B cell (primary cell): Measurements from ENCODE around the gene RNU6-7. TPM values are rescaled to one million over a fixed set of nuclear protein-coding genes. Genes with fewer than 3 reads are reported as not detected.

Experiments
- ATAC-seq: fragments of 200-7000 bp; cut with Tn5 transposase; one replicate; pipeline ENCODE4 v1.10.0; 2021; ENCODE audit warnings: low read depth, mild to moderate bottlenecking, moderate number of reproducible peaks, moderate library complexity
- CTCF ChIA-PET: fragments of 350-600 bp; sonication (Branson Sonifier 250); formaldehyde crosslinking; loops from one replicate; lab custom pipeline; 2021; ENCODE audit warnings: antibody characterized with exemption, inconsistent platforms; lab: Charles Lee
- POLR2A ChIA-PET: fragments of 350-600 bp; sonication (Branson Sonifier 250); formaldehyde crosslinking; loops from one replicate; lab custom pipeline; 2021; ENCODE audit warnings: antibody characterized with exemption; lab: Charles Lee
- DNase-seq: peaks from one replicate; pipeline ENCODE4 v3.0.0; 2013
- H2AFZ ChIP-seq: 2 replicates; pipeline ENCODE4 v1.6.1; 2012; ENCODE audit warnings: mild to moderate bottlenecking, low read depth, low read length; ENCODE audit not compliant: insufficient read depth, poor library complexity, severe bottlenecking
- H3K27ac ChIP-seq, 2 donors: 1 replicate in 1 of 2; 2 replicates in 1 of 2; pipeline ENCODE4 v1.5.1; 2012 to 2013; ENCODE audit warnings: low read length in 2 of 2, mild to moderate bottlenecking in 2 of 2, moderate library complexity in 1 of 2
- H3K27me3 ChIP-seq, 4 experiments: fragments of 200-600 bp in 1 of 4; sonication (generic) in 1 of 4; replicated peaks in 1 of 4; 1 replicate in 2 of 4; 2 replicates in 2 of 4; pipeline versions ENCODE4 v1.6.1 to v1.7.0; 2013 to 2016; ENCODE audit warnings: low read length in 3 of 4, mild to moderate bottlenecking in 2 of 4, mixed read lengths in 1 of 4, moderate library complexity in 1 of 4; ENCODE audit not compliant: insufficient read depth in 4 of 4, control insufficient read depth in 3 of 4; ENCODE audit errors: control extremely low read depth in 1 of 4
- H3K36me3 ChIP-seq, 2 experiments: replicated peaks in 1 of 2; 1 replicate in 1 of 2; 2 replicates in 1 of 2; pipeline versions ENCODE4 v1.6.1 to v1.7.1; 2013; ENCODE audit warnings: low read length in 1 of 2; ENCODE audit not compliant: insufficient read depth in 2 of 2, control insufficient read depth in 1 of 2; ENCODE audit errors: control extremely low read depth in 1 of 2, extremely low read depth in 1 of 2
- H3K4me1 ChIP-seq, 2 donors: fragments of 200-600 bp in 1 of 2; sonication (generic) in 1 of 2; 1 replicate in 1 of 2; 2 replicates in 1 of 2; pipeline versions ENCODE4 v1.5.1 to v1.6.1; 2013 to 2017; ENCODE audit warnings: low read length in 2 of 2; ENCODE audit not compliant: control insufficient read depth in 2 of 2, insufficient read depth in 2 of 2
- H3K4me2 ChIP-seq: replicated peaks from 2 replicates; pipeline ENCODE3; 2012; ENCODE audit warnings: mild to moderate bottlenecking, low read depth, low read length; ENCODE audit not compliant: poor library complexity, severe bottlenecking
- H3K4me3 ChIP-seq, 5 experiments: fragments of 200-600 bp in 1 of 5; sonication (generic) in 1 of 5; 1 replicate in 3 of 5; 2 replicates in 2 of 5; pipeline versions ENCODE4 v1.5.1 to v1.7.0; 2011 to 2016; ENCODE audit warnings: low read length in 4 of 5, mild to moderate bottlenecking in 4 of 5, low read depth in 2 of 5, control low read depth in 1 of 5, moderate library complexity in 1 of 5; ENCODE audit not compliant: insufficient read depth in 1 of 5; ENCODE audit errors: control extremely low read depth in 1 of 5, extremely low read depth in 1 of 5
- H3K79me2 ChIP-seq: fragments of 200-600 bp; sonication (generic); one replicate; pipeline ENCODE4 v1.6.0; 2016; ENCODE audit warnings: low read length; ENCODE audit not compliant: control insufficient read depth, insufficient read depth
- H3K9ac ChIP-seq: fragments of 200-600 bp; sonication (generic); 2 replicates; pipeline ENCODE4 v1.6.1; 2017; ENCODE audit warnings: mild to moderate bottlenecking, low read length, moderate library complexity
- H3K9me3 ChIP-seq, 3 donors: one replicate each; pipeline versions ENCODE4 v1.6.1 to v1.7.1; 2013; ENCODE audit warnings: low read length in 2 of 3; ENCODE audit not compliant: control insufficient read depth in 2 of 3, insufficient read depth in 1 of 3; ENCODE audit errors: control extremely low read depth in 1 of 3
- H4K20me1 ChIP-seq: 2 replicates; pipeline ENCODE4 v1.6.0; 2012; ENCODE audit warnings: mild to moderate bottlenecking, low read length; ENCODE audit not compliant: insufficient read depth, control insufficient read depth, poor library complexity, severe bottlenecking
- H3K27ac Mint-ChIP-seq: one replicate; pipeline ENCODE4 v1.8.0; 2021; ENCODE audit warnings: mixed read lengths
- H3K27me3 Mint-ChIP-seq: one replicate; pipeline ENCODE4 v1.8.0; 2021; ENCODE audit warnings: mixed read lengths
- H3K4me1 Mint-ChIP-seq: one replicate; pipeline ENCODE4 v1.8.0; 2021; ENCODE audit warnings: mixed read lengths
- H3K4me3 Mint-ChIP-seq: one replicate; pipeline ENCODE4 v1.8.0; 2021; ENCODE audit warnings: mixed read lengths
- H3K9me3 Mint-ChIP-seq: one replicate; pipeline ENCODE4 v1.8.0; 2022; ENCODE audit warnings: mixed read lengths; ENCODE audit not compliant: insufficient read depth
- EZH2 ChIP-seq: IDR thresholded peaks from 2 replicates; pipeline ENCODE4 v1.6.1; 2012; ENCODE audit warnings: borderline replicate concordance, low read depth, mild to moderate bottlenecking, moderate library complexity, low read length; ENCODE audit not compliant: insufficient read depth, poor library complexity, severe bottlenecking
- WGBS: methylation state at CpG from one replicate; pipeline ENCODE4 v1.1.5; 2013; ENCODE audit warnings: missing lambda C conversion rate; ENCODE audit not compliant: insufficient coverage; 5-methylcytosine and 5-hydroxymethylcytosine counted together
- intact Hi-C: fragments of 100-400 bp; cut with micrococcal nuclease; formaldehyde crosslinking; loops from one replicate; pipeline ENCODE4 v1.10.0; 2022
- polyA plus RNA-seq: library from polyadenylated mRNA; depleted of rRNA; stranded (reverse); fragments of >200 nt; gene quantifications from 2 replicates; pipeline ENCODE4 v1.2.3, GENCODE V29; 2012
- total RNA-seq, 2 donors: library from RNA; stranded (reverse); fragments of 120-200 nt in 1 of 2; gene quantifications; 1 replicate in 1 of 2; 2 replicates in 1 of 2; pipeline versions ENCODE4 v1.2.3 to v1.2.4, GENCODE V29; 2013 to 2022
- TF ChIP-seq, protein P1 (sequence below): fragments of 200-600 bp; IDR thresholded peaks from one replicate; pipeline ENCODE4 v1.8.0; 2022; ENCODE audit warnings: antibody characterized with exemption, mild to moderate bottlenecking

Gene RNU6-7
- total and polyA plus RNA-seq, 2 donors (not counting 1 experiment from before 2014, with no cell fraction given) = not detected

DNA sequence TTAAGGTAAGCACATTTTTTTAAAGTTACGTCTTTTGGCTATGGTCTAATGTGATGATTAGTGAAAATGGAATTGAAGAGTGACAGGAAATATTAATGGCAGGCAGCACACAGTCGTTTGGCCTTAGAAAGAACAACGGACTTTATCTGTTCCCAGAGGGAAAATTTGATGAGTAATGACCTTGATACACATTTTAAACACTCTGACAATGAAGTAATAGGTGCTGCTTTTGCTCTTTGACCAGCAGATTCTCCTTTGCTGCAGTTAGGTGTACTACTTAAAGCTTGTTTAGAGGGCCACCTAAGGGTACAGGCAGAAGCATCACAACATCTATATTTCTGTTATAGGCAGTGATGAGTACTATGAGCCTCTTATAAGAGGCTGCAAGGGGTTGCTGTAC is 28.3 kb downstream of the RNU6-7 start:
- no peaks in the 10 kb centered on the region for H3K9me3 Mint-ChIP-seq

DNA sequence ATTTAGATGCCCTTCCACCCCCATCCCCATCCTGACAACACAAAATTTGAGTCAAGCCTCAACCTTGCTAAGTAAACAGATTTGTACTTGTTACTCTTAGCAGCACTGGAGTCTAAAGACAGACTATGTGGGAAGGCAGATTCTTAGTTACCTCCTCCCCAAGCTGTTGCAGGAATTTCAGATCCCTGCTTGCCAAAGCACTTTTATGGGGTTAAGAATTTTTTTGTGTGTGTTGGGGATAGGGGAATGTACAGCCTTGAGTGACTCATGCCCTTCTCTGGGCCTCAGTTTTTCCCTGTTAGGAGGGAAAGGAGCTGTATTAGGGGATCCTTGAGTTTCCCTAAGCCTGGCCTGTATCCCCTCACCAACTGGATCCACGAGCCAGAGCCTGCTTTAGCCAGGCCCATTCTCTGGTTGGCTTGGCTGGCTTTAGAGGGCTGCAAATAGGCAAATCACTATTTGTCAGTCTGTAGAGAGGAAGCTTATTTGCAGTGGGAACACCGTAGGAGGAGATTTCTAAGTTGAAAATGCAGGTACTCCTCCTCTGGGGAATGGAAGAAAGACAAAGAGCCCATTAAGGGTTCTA is 28.9 kb downstream of the RNU6-7 start:
- Histone ChIP-seq H2AFZ (no peak overlapping the region), H3K36me3 (no peaks in the 10 kb centered on the region), H3K4me3 (no peak overlapping the region), H3K4me2 (no peak overlapping the region), H3K27ac (no peak overlapping the region), H4K20me1 (no peaks in the 10 kb centered on the region), H3K9me3 (no peaks in the 10 kb centered on the region), H3K9ac (no peak overlapping the region), H3K27me3 (no peaks in the 10 kb centered on the region), H3K79me2 (no peaks in the 10 kb centered on the region), H3K4me1 (no peaks in the 10 kb centered on the region)
- POLR2A ChIA-PET = no interaction called here
- ATAC-seq (no peak), DNase-seq (no peak)
- intact Hi-C loops = no loop called here
- TF ChIP-seq EZH2 = no peak
- TF ChIP-seq, protein P1, sequence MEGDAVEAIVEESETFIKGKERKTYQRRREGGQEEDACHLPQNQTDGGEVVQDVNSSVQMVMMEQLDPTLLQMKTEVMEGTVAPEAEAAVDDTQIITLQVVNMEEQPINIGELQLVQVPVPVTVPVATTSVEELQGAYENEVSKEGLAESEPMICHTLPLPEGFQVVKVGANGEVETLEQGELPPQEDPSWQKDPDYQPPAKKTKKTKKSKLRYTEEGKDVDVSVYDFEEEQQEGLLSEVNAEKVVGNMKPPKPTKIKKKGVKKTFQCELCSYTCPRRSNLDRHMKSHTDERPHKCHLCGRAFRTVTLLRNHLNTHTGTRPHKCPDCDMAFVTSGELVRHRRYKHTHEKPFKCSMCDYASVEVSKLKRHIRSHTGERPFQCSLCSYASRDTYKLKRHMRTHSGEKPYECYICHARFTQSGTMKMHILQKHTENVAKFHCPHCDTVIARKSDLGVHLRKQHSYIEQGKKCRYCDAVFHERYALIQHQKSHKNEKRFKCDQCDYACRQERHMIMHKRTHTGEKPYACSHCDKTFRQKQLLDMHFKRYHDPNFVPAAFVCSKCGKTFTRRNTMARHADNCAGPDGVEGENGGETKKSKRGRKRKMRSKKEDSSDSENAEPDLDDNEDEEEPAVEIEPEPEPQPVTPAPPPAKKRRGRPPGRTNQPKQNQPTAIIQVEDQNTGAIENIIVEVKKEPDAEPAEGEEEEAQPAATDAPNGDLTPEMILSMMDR = no peak
- Mint-ChIP-seq H3K4me3 (no peak overlapping the region), H3K9me3 (no peaks in the 10 kb centered on the region), H3K27me3 (peaks cover 5% of the 10 kb centered on the region), H3K4me1 (no peaks in the 10 kb centered on the region), H3K27ac (no peak overlapping the region)
- WGBS = 86% methylated on average over 1 of the region's 2 CpGs
- CTCF ChIA-PET = interaction anchor here (1.0 to 1.5 kb wide), 2 partner anchors 20 to 155 kb away, joined by 3 read pairs; no protein-coding TSS in a partner anchor

More for the DNA sequence above, 28.3 kb downstream of the RNU6-7 start:
- H3K27me3 Mint-ChIP-seq = peaks cover 5% of the 10 kb centered on the region
- Histone ChIP-seq H3K27ac (no peak overlapping the region), H4K20me1 (no peaks in the 10 kb centered on the region), H3K79me2 (no peaks in the 10 kb centered on the region), H3K36me3 (no peaks in the 10 kb centered on the region), H3K4me3 (no peak overlapping the region), H3K4me2 (no peak overlapping the region), H3K9ac (no peak overlapping the region), H3K4me1 (no peaks in the 10 kb centered on the region), H2AFZ (no peak overlapping the region), H3K27me3 (no peaks in the 10 kb centered on the region), H3K9me3 (no peaks in the 10 kb centered on the region)
- ChIA-PET CTCF (interaction anchor here (1.0 to 1.5 kb wide), 2 partner anchors 21 to 154 kb away, joined by 3 read pairs; no protein-coding TSS in a partner anchor), POLR2A (no interaction called here)
- intact Hi-C loops = no loop called here
- 100% methylated on average over 1 of the region's 3 CpGs for WGBS
- no peak overlapping the region for H3K4me3 Mint-ChIP-seq
- DNase-seq (no peak), ATAC-seq (no peak)
- TF ChIP-seq, protein P1 = no peak
- no peak for TF ChIP-seq EZH2
- no peak overlapping the region for H3K27ac Mint-ChIP-seq
- no peaks in the 10 kb centered on the region for H3K4me1 Mint-ChIP-seq
